Measurements from ENCODE around the gene BPGM. TPM values are rescaled to one million over a fixed set of nuclear protein-coding genes. Genes with fewer than 3 reads are reported as not detected.

BPGM gene
- total RNA-seq, 1 donor from 2014 or later: 13.3 TPM

- Mint-ChIP-seq H3K4me1 (peaks cover 56% of the 10 kb centered on the region), H3K27ac (peak overlapping the region; percentile 87), H3K27me3 (ENCODE audit: low read depth) (no peaks in the 10 kb centered on the region), H3K36me3 (no peaks in the 10 kb centered on the region), H3K9me3 (no peaks in the 10 kb centered on the region), H3K4me3 (peak overlapping the region; percentile 5)
- TF ChIP-seq CTCF (IDR thresholded peaks at IDR 0.05; ENCODE audit: unreplicated experiment): no peak
- DNase-seq (ENCODE audit: low spot score in 2 of 2, unreplicated experiment in 2 of 2): peak; percentile 63 to 64
These were observed 45.1 kb downstream of the BPGM start for GRCh38 chr7:134691546-134692343.

DNA sequence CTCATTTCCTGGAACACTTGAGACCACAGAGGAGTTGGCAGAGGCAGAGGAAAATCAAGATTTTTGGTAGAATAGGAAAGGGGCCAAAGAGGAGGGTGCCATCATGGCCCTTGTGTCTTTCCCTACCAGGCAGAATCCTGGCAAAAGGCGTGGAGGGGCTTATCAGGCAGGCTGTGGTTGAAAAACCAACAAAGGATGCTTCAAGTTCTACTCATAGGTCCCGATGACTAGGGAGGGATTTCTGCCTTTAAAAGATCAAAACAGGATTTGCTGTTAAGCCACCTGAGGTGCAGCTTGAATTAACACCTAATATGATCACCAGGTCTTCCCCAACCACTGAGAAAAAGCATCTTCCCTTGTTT lies 45.7 kb downstream of the BPGM start:
- H3K4me1 Mint-ChIP-seq: peaks cover 57% of the 10 kb centered on the region
- no peak for TF ChIP-seq CTCF (IDR thresholded peaks at IDR 0.05; ENCODE audit: unreplicated experiment)
- no peak for DNase-seq (ENCODE audit: low spot score in 2 of 2, unreplicated experiment in 2 of 2)
- H3K9me3 Mint-ChIP-seq: no peaks in the 10 kb centered on the region
- no peaks in the 10 kb centered on the region for H3K36me3 Mint-ChIP-seq
- H3K27ac Mint-ChIP-seq: peak overlapping the region; percentile 44
- H3K27me3 Mint-ChIP-seq (ENCODE audit: low read depth): no peaks in the 10 kb centered on the region
- no peak overlapping the region for H3K4me3 Mint-ChIP-seq

DNA sequence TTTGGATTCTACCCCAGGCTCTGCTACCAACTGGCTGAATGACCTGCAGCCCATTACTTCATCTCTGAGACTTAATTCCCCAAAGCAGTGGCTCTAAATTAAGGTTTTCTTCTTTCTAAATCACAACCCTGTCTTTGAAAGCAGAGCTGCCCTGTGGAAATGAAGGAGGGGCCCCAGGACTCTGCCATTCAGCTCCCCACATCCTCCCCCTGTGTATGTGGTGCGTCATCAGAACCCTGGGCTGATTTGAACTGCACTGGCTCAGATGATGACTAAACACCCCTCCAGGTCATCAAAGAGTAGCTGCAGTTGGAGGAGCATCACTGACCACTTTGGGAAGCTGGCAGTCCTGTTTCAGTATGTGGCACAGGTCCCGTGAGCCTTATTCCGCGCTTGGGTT lies 46.6 kb downstream of the BPGM start:
- Mint-ChIP-seq H3K27me3 (ENCODE audit: low read depth) (no peaks in the 10 kb centered on the region), H3K4me1 (peaks cover 66% of the 10 kb centered on the region), H3K9me3 (no peaks in the 10 kb centered on the region), H3K27ac (peak overlapping the region; percentile 44), H3K36me3 (no peaks in the 10 kb centered on the region), H3K4me3 (no peak overlapping the region)
- no peak for DNase-seq (ENCODE audit: low spot score in 2 of 2, unreplicated experiment in 2 of 2)
- no peak for TF ChIP-seq CTCF (IDR thresholded peaks at IDR 0.05; ENCODE audit: unreplicated experiment)

DNA sequence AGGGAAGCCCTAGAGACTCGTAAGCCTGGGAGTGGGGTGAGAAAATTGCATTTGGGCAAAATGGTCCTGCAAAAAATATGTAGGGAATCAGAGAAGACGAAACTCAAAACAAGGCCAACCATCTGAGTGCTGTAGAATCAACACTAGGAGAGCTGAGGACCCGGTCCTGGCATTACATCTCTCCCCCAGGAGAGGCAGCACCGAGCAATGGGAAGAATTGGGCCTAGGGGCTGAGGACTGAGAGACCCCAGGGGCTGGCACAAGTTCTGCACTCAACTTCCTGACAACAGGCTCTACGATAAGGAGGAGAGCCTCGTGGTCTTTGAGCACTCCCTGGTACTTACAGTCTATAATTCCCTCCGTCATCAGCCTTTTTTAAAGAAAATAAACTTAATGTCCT lies 47.6 kb downstream of the BPGM start:
- Mint-ChIP-seq H3K4me1 (peaks cover 69% of the 10 kb centered on the region), H3K27ac (peak overlapping the region; percentile 41), H3K9me3 (no peaks in the 10 kb centered on the region), H3K27me3 (ENCODE audit: low read depth) (no peaks in the 10 kb centered on the region), H3K36me3 (no peaks in the 10 kb centered on the region), H3K4me3 (no peak overlapping the region)
- DNase-seq (ENCODE audit: low spot score in 2 of 2, unreplicated experiment in 2 of 2): no peak
- peak; percentile 35 for TF ChIP-seq CTCF (IDR thresholded peaks at IDR 0.05; ENCODE audit: unreplicated experiment)

DNA sequence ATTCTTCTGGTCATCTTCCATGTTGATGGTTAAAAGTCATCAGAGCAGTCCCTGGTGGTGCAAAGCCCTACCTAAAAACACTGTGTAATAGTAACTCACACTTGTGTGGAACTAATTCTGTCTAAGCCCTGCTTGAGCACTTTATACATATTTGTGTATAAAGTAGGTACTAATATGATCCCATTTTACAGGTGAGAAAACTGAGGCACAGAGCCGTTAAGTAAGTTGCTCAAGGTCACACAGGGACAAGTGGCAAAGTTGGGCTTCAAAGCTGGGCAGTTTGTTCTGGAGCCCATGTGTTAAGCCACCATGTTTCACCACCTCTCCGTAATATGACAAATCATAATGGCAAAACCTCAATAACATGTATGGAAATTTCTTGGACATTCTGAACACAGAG lies 48.1 kb downstream of the BPGM start:
- DNase-seq (ENCODE audit: low spot score in 2 of 2, unreplicated experiment in 2 of 2): no peak
- H3K36me3 Mint-ChIP-seq: no peaks in the 10 kb centered on the region
- TF ChIP-seq CTCF (IDR thresholded peaks at IDR 0.05; ENCODE audit: unreplicated experiment): no peak
- no peak overlapping the region for H3K4me3 Mint-ChIP-seq
- H3K27ac Mint-ChIP-seq: no peak overlapping the region
- H3K9me3 Mint-ChIP-seq: no peaks in the 10 kb centered on the region
- no peaks in the 10 kb centered on the region for H3K27me3 Mint-ChIP-seq (ENCODE audit: low read depth)
- peaks cover 71% of the 10 kb centered on the region for H3K4me1 Mint-ChIP-seq
